KMS-11 (cell line): ENCODE data around the gene SUGCT.

Experiments used
- H2AFZ ChIP-seq: fragments of 200-600 bp; sonication (generic); 2 replicates; pipeline ENCODE4 v1.6.1; 2016; ENCODE audit warnings: antibody characterized with exemption, mixed run types, low read depth
- H3K27ac ChIP-seq: fragments of 200-600 bp; sonication (generic); 2 replicates; pipeline ENCODE4 v1.6.1; 2016; ENCODE audit warnings: mild to moderate bottlenecking, mixed run types
- H3K27me3 ChIP-seq: fragments of 200-600 bp; sonication (generic); 2 replicates; pipeline ENCODE4 v1.6.1; 2017; ENCODE audit warnings: mild to moderate bottlenecking, low read depth, mixed run types, moderate library complexity; ENCODE audit not compliant: insufficient read depth
- H3K36me3 ChIP-seq: fragments of 200-600 bp; sonication (generic); 2 replicates; pipeline ENCODE4 v1.6.1; 2017; ENCODE audit warnings: mild to moderate bottlenecking, mixed run types; ENCODE audit not compliant: insufficient read depth
- H3K4me1 ChIP-seq: fragments of 200-600 bp; sonication (generic); 2 replicates; pipeline ENCODE4 v1.6.1; 2016; ENCODE audit warnings: mild to moderate bottlenecking, low read depth, mixed run types; ENCODE audit not compliant: poor library complexity, severe bottlenecking
- H3K4me2 ChIP-seq: fragments of 200-600 bp; sonication (generic); 2 replicates; pipeline ENCODE4 v1.7.0; 2016; ENCODE audit warnings: mild to moderate bottlenecking, mixed run types
- H3K4me3 ChIP-seq: fragments of 200-600 bp; sonication (generic); IDR thresholded peaks from 2 replicates; pipeline ENCODE4 v1.6.1; 2017; ENCODE audit warnings: low read depth, low read length, mixed read lengths; ENCODE audit not compliant: insufficient read depth
- H3K79me2 ChIP-seq: fragments of 200-600 bp; sonication (generic); 2 replicates; pipeline ENCODE4 v1.6.1; 2016; ENCODE audit warnings: low read depth, mixed run types; ENCODE audit not compliant: insufficient read depth
- H3K9ac ChIP-seq: fragments of 200-600 bp; sonication (generic); 2 replicates; pipeline ENCODE4 v1.6.1; 2016; ENCODE audit warnings: mild to moderate bottlenecking, mixed run types
- H4K20me1 ChIP-seq: fragments of 200-600 bp; sonication (generic); 2 replicates; pipeline ENCODE4 v1.6.1; 2016; ENCODE audit warnings: mild to moderate bottlenecking, mixed run types; ENCODE audit not compliant: insufficient read depth
- CTCF ChIP-seq: fragments of 200-600 bp; sonication (generic); conservative IDR thresholded peaks from 2 replicates; pipeline ENCODE4 v1.6.1; 2017; ENCODE audit warnings: low read depth, mild to moderate bottlenecking, antibody characterized with exemption, low read length, moderate library complexity, mixed read lengths

Gene SUGCT

GRCh38 chr7:40881405-40881926 lies 746.7 kb downstream of the SUGCT start:
- H4K20me1 ChIP-seq = no peaks in the 10 kb centered on the region
- H3K36me3 ChIP-seq = no peaks in the 10 kb centered on the region
- no peaks in the 10 kb centered on the region for H3K79me2 ChIP-seq
- no peak overlapping the region for H3K4me2 ChIP-seq
- H2AFZ ChIP-seq = no peak overlapping the region
- no peak overlapping the region for H3K4me3 ChIP-seq
- no peaks in the 10 kb centered on the region for H3K27me3 ChIP-seq
- H3K9ac ChIP-seq = no peak overlapping the region
- H3K4me1 ChIP-seq = no peaks in the 10 kb centered on the region
- H3K27ac ChIP-seq = no peak overlapping the region
- no peak for TF ChIP-seq CTCF

GRCh38 chr7:40882071-40882658 lies 747.4 kb downstream of the SUGCT start:
- H3K4me3 ChIP-seq = no peak overlapping the region
- TF ChIP-seq CTCF = no peak
- H3K4me2 ChIP-seq = no peak overlapping the region

GRCh38 chr7:40883826-40884225 lies 749.0 kb downstream of the SUGCT start:
- Histone ChIP-seq H3K9ac (no peak overlapping the region), H3K4me3 (no peak overlapping the region), H3K27ac (no peak overlapping the region), H4K20me1 (no peaks in the 10 kb centered on the region), H3K79me2 (no peaks in the 10 kb centered on the region), H2AFZ (no peak overlapping the region), H3K4me2 (no peak overlapping the region), H3K4me1 (no peaks in the 10 kb centered on the region), H3K36me3 (no peaks in the 10 kb centered on the region), H3K27me3 (no peaks in the 10 kb centered on the region)
- TF ChIP-seq CTCF = no peak

More at GRCh38 chr7:40882071-40882658, 747.4 kb downstream of the SUGCT start:
- Histone ChIP-seq H3K36me3 (no peaks in the 10 kb centered on the region), H3K9ac (no peak overlapping the region), H4K20me1 (no peaks in the 10 kb centered on the region), H3K79me2 (no peaks in the 10 kb centered on the region), H2AFZ (no peak overlapping the region), H3K27me3 (no peaks in the 10 kb centered on the region), H3K4me1 (no peaks in the 10 kb centered on the region), H3K27ac (no peak overlapping the region)

- no peaks in the 10 kb centered on the region for H4K20me1 ChIP-seq
- no peak overlapping the region for H2AFZ ChIP-seq
- H3K27ac ChIP-seq = no peak overlapping the region
- no peak overlapping the region for H3K9ac ChIP-seq
- no peaks in the 10 kb centered on the region for H3K27me3 ChIP-seq
- H3K4me1 ChIP-seq = no peaks in the 10 kb centered on the region
- H3K4me3 ChIP-seq = no peak overlapping the region
- H3K79me2 ChIP-seq = no peaks in the 10 kb centered on the region
- no peaks in the 10 kb centered on the region for H3K36me3 ChIP-seq
- no peak for TF ChIP-seq CTCF
- H3K4me2 ChIP-seq = no peak overlapping the region
These were observed 749.4 kb downstream of the SUGCT start for GRCh38 chr7:40884241-40884640.
